Activated CD8-positive, alpha-beta memory T cell treated with anti-CD3 and anti-CD28 coated beads for 36 hours (primary cell): ENCODE measurements around the gene FIGLA. TPM values are rescaled to one million over a fixed set of nuclear protein-coding genes. Genes with fewer than 3 reads are reported as not detected.

Source experiments
- CTCF ChIA-PET: fragments of 350-600 bp; sonication (Branson Sonifier 250); formaldehyde crosslinking; loops from one replicate; lab custom pipeline; 2021; ENCODE audit warnings: antibody characterized with exemption; lab: Charles Lee
- POLR2A ChIA-PET: fragments of 350-600 bp; sonication (Branson Sonifier 250); formaldehyde crosslinking; loops from one replicate; lab custom pipeline; 2021; ENCODE audit warnings: antibody characterized with exemption; lab: Charles Lee
- total RNA-seq, 2 experiments: library from RNA; stranded (reverse); gene quantifications; one replicate each; pipeline ENCODE4 v1.2.3, GENCODE V29; 2021

The FIGLA gene
- total RNA-seq, 2 experiments from 2014 or later, result not detected

DNA sequence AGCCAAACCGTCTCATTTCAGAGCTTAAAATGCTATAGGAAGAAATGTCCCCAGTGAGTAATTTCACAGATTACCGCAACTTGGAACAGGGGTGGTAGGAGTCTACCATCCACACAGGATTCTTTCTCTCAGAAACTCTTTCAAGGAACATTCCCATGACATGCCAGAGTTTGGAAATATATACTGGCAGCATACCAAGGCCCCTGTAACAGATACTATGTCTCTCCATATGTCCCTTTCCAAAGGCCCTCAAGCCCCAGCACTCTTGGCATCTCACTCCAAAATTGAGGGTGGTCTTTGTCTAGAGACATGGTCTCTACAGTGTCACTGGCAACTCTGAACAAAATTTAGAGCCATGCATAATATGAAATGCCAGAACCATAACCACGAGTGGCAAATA lies 11.0 kb downstream of the FIGLA start:
- ChIA-PET POLR2A (no interaction called here), CTCF (no interaction called here)

DNA sequence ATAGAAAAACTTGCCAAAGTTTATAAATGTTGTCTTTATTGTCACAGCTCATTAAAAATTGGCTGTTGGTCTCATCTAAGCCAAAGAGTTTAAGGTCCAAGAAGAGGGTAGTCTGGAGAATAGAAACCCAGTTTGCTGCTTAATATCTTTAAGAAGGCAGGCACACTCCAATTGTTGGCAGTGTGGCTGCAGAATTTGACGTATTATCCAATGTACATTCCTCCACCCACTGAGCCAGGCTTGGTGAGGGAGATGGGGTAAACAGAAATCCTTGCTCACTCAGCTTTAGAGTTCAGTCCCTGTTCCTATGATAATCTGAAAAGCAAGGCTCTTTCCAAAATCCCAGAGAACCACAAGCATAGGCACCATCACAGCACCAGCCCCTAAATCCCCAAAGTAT lies 11.8 kb downstream of the FIGLA start:
- CTCF ChIA-PET, result interaction anchor here (1.7 kb wide), 1 partner anchor 11 kb away, joined by 5 read pairs; no protein-coding TSS in a partner anchor
- POLR2A ChIA-PET, result no interaction called here

DNA sequence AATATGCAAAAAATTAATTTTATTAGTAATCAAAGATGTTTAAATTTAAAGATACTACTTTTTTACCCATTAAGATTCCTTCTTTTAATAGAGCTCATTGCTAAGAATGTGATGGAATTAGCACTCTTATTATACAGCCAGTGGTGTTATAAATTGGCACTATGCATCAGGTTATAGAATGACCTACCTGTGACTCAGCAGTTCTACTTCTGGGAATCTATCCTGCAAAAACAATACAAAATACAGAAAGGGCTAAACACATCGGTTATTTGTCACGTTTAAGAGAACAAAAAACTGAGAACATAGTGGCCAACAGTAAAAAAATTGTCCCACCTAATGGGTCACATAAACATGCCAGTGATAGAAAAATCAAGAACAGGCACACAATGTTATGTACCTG lies 13.0 kb downstream of the FIGLA start:
- CTCF ChIA-PET, result interaction anchor here (1.7 kb wide), 1 partner anchor 12 kb away, joined by 5 read pairs; no protein-coding TSS in a partner anchor

DNA sequence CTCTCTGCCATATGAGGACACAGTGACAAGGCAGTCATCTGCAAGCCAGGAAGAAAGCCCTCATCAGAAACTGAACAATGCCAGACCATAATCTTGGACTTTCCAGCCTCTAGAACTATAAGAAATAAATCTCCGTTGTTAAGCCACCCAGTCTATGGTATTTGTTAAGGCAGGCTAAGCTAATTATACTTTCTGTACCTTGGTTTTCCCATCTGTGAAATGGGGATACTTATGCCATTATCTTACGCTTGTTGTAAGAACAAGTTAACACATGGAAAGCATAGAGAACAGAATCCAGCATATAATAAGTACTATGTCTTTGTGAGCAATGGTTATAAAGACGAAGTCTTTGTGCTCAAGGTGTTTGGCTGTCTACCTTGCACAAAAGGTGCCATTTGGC lies 14.2 kb downstream of the FIGLA start:
- CTCF ChIA-PET, result interaction anchor here (1.8 kb wide), 1 partner anchor 172 kb away, joined by 5 read pairs; no protein-coding TSS in a partner anchor
- POLR2A ChIA-PET, result no interaction called here

More for the DNA sequence above, 13.0 kb downstream of the FIGLA start:
- POLR2A ChIA-PET, result no interaction called here

DNA sequence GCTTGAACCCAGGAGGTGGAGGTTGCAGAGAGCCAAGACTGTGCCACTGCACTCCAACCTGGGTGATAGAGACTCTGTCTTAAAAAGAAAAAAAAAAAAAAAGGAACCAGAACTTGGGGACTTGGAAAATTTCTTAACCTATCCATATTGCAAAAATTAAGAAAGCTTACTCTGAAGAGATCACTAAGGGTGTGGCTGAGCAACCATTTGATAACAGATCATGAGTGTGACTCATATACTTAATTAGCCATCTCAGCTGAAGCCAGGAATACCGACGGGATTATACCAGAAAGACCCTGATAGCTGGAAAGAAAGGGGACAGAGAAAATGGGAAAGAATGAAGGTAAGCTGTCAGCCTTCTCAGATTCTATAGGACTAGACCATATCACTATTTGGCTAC lies 15.3 kb downstream of the FIGLA start:
- ChIA-PET CTCF (interaction anchor here (0.6 to 1.9 kb wide), 4 partner anchors 14 to 173 kb away, joined by 3 to 5 read pairs (median 4); no protein-coding TSS in a partner anchor), POLR2A (no interaction called here)

DNA sequence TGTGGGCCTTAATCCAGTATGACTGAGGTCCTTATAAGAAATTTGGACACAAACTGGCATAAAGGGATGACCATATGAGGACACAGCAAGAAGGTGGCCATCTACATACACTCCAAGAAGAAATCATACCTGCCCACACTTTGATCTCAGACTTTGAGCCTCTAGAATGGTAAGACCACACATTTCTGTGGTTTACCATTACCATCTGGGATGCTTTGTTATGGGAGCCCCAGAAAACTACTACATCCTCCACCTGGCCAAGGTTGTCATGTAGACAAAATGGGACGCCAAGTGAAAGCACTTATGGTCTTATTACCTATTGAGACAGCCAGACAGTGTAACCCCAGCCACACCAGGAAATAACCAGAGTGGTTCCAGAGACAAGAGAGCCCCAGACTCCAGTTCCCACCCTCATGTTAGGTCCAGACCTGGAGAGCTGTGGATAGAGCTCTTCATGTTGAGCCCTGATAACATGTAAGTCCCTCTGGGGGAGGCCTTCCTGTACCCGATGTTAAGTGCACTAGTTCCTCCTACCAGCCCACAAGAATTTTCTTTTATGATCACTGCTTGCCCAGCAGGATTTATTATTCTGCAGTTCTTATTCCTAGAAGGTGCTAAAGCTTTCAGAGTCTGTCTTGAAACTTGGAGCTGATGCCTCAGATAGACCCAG lies 17.8 kb downstream of the FIGLA start:
- POLR2A ChIA-PET, result no interaction called here
- CTCF ChIA-PET, result interaction anchor here (0.6 to 1.2 kb wide), 2 partner anchors 99 to 117 kb away, joined by 3 read pairs; no protein-coding TSS in a partner anchor

DNA sequence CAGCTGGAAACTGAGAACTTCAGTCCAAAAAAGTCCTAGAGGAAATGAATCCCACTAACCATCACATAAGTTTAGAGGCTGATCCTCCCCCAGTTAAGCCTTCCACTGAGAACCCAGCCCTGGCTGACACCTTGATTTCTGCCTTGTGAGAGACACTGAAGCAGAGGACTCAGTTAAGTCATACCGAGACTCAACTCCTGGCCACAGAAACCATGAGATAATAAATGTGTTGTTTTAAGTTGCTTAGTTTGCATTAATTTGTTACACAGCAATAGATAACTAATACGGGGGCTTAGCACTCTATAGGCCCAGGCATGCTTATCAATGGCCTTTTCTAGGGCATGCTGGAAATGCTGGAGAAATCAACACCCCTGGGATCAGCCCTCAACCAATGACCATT lies 19.0 kb downstream of the FIGLA start:
- POLR2A ChIA-PET, result no interaction called here
- CTCF ChIA-PET, result no interaction called here

DNA sequence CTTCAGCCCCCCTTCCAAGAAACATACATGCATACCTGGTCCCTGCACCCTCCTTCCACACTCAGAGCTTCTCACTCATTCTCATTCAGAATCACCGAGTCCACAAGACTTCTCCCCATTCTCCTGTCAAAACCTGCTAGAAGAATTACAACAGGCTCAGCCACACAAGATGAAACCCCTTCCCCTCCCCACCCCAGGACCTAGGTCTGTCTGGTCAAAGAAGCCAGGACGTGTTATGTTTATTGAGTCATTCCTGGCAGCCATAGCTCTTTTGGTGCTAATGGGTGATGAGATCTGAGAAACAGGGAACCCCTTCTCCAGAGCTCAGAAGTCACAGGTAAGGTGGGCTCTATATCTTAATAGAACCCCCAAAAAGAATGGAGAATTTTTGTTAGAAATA lies 21.0 kb downstream of the FIGLA start:
- ChIA-PET POLR2A (no interaction called here), CTCF (interaction anchor here (0.9 to 1.1 kb wide), 3 partner anchors 16 to 237 kb away, joined by 3 read pairs; no protein-coding TSS in a partner anchor)

DNA sequence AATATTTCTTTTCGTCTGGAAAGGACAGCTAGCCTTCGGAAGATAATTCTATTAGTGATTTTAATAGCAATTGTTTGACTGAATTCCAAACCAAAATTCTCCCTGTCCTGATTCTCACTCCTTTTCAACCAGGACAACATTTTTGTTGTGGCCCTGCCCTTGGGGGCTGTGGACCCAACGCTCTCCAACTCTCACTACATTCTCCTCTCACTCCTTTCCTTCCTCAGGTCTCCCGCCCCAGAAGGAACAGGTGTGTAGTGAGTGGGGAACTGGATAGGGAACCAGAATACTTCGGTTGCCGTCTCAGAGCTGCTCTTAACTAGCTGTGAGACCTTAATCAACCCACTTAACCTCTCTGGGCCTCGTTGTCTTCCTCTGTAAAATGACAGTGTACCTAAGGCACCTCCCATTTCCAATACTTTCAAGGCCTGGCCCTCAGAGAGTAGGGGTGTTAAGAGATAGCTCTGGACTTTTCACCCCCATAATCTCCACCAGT lies 21.8 kb downstream of the FIGLA start:
- CTCF ChIA-PET, result interaction anchor here (0.6 to 1.1 kb wide), 4 partner anchors 103 to 238 kb away, joined by 3 to 4 read pairs (median 4); no protein-coding TSS in a partner anchor
- POLR2A ChIA-PET, result interaction anchor here (1.1 kb wide), 1 partner anchor 475 kb away, joined by 3 read pairs; the partner anchor contains the start of gene SNRPG

DNA sequence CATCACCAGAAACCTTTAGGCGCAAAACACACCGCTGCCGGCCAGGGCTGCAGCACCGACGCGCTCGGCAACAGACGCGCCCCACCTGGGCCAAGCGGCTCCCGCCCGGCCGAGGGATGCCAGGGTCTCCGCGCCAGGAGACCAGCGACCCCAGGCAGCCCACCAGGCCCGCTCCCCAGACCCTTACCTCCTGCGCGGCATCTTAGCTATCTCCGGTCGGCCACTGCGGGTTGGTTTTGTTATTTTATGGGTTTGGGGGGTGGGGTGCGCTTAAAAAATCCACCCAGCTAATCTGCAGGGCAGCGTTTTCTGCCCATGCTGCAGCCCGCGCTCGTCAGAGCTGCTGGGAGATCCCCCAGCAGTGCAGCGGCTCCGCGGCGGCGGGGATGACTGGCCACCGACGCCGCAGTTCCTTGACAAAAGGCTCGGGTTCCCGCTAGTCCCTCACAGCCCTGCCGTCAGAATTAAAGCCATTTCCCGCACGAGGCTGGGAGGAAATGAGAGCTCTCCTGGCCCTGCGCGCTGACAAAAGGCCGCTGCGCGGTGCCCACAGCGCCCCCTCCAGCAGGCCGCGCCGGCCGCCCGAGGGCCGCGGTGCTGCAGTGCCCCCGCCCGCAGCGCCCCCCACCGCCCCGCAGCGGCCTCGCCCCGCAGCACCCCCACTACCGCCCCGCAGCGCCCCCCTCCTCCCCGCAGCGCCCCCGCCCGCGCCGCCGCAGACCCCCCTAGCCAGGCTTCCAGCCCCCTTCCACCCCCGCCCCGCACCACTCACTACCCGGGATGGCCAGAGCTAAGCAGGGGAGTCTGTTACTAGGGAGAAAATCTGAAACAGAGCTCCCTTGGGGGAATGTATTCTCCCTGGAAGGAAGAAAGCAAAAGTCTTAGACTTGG lies 22.5 kb downstream of the FIGLA start, which contains the start of gene ADD2:
ADD2 (minus strand) TSS at position 502 of the 891 bp plus-strand sequence. CDS start 61,792 bp downstream, outside the sequence.
- CTCF ChIA-PET, result interaction anchor here (1.0 to 1.1 kb wide), 3 partner anchors 16 to 180 kb away, joined by 4 to 6 read pairs (median 4); no protein-coding TSS in a partner anchor
- POLR2A ChIA-PET, result interaction anchor here (1.1 kb wide), 1 partner anchor 474 kb away, joined by 3 read pairs; the partner anchor contains the start of gene SNRPG

DNA sequence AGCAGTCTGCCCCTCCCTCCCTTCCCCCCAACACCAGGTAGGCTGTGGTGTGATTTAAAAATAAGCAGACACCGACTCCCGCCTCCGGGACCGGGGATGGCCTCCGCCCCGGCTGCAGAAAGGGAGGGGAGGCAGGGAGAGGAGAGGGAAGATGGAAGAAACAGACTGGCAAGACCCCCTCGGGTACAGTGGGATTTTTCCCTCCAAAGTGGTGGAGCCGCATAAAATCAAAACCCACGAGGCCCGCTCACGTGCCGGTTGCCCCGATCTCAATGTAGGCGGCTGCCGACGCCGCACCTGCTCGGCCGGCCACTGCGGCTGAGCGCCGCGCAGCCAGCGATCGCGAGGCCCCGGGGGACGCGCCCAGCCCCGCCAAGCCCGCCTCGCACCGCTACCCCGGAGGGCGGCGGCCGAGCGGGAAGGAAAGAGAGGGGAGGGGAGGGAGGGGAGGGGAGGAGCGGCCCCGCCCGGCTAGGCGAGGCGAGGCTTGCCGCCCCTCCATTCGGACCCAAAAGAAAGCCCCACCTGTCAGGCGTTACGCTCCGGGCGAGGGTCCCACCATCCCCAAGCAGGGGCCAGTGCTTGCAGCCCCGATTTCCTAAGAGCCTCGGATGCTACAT lies 23.3 kb downstream of the FIGLA start:
- ChIA-PET CTCF (interaction anchor here (1.0 to 1.1 kb wide), 3 partner anchors 17 to 126 kb away, joined by 3 to 6 read pairs (median 4); no protein-coding TSS in a partner anchor), POLR2A (interaction anchor here (1.1 kb wide), 1 partner anchor 474 kb away, joined by 3 read pairs; the partner anchor contains the start of gene SNRPG)

DNA sequence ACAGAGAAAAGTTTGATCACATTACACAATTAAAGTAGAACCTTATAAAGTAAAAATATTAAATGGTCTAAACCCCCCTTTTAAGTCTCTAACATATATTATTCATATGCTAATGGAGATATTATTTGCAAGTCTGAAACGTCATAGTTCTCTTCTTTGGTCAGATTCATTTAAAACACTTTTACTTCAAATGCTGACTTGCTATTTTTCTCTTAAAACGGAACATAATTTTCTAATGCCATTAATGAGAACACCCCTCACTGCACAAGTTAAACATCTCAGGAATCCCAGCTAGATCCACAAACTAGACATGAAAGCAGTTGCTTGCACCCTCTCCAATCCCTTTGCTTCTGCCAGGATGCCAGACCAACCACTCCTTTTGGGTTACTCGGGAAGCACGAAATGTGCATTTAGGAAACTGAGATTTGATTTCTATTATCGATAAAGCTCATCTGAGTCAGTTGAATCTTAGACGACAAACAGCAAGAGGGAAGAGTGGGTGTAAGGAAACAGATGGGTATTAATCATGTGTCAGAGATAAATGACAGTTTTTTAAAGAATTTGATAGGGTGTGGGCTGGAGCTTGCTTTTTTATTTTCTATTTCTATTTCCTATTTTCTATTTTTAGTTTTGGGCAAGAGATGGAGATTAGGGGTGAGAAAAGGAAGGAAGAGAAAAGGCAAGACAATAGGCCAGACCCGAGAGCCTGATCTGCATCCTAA lies 23.9 kb downstream of the FIGLA start:
- ChIA-PET POLR2A (no interaction called here), CTCF (interaction anchor here (1.1 kb wide), 1 partner anchor 127 kb away, joined by 3 read pairs; no protein-coding TSS in a partner anchor)

DNA sequence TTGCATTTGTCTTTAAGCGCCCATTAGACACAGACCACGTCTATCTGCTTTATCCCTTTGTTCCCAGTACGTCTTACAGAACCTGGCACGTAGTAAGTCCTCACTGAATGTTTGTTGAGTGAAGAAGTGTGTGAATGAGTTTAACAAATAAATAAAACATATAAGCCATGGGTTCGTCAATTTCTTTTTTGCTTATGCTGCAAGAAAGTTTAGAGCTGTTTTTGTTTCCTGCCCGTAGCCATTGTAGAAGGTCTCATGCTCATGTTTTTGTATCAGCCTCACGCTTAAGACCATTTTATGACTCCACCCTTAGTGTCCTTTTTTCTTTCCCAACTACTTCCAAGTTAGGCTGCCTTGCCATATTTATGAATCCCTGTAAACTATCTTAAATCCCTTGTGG lies 24.9 kb downstream of the FIGLA start:
- POLR2A ChIA-PET, result no interaction called here
- CTCF ChIA-PET, result no interaction called here

DNA sequence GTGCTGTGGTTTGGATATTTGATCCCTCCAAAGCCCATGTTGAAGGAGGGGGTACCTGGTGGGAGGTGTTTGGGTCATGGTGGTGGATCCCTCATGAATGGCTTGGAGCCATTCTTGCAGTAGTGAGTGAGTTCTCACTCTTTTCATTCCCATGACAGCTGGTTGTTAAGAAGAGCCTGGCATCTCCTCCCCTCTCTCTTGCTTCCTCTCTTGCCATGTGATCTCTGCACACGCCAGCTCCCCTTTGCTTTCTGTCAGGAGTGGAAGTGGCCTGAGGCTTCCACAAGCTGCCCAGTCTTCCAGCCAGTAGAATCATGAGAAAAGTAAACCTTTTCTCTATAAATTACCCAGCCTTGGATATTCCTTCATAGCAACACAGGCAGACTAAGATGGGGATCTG lies 31.0 kb downstream of the FIGLA start:
- POLR2A ChIA-PET, result no interaction called here
- CTCF ChIA-PET, result no interaction called here

DNA sequence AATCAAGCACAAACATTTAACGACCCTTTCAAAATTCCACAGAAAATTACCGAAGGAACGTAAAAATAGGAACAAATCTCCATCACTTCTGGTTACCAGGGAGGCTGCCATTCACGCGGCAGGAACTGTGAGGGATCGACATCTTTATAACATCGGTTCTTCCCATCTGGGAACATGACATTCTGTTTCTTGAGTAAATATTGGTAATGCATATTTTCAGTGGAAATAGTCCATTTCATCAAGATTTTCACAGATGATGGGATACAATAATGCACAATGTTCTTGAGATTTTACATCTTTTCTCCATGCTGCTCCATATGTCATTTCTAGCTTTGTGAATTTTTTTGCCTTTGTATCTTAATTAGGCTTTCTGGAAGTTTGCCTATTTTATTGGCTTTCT lies 32.5 kb downstream of the FIGLA start:
- ChIA-PET CTCF (interaction anchor here (0.6 kb wide), 1 partner anchor 423 kb away, joined by 4 read pairs; no protein-coding TSS in a partner anchor), POLR2A (no interaction called here)

DNA sequence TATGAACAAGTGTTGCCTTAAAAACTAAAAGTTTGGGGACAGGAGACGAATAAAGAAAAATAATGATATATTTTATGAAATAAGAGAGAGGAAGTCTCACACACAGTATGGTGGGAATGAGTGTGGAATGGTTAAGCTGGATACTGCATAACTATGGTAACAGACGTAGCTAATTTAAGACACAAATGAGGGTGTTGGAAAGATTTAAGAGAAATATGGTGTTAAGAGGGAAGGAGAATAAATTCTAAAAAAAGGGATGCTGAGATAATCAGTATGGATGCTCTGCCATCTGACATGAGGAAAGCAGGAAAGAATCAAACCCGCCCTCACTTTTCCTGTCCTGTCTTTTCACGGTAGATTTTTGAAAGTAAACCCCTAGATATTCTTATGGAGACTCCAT lies 33.1 kb downstream of the FIGLA start:
- ChIA-PET POLR2A (no interaction called here), CTCF (no interaction called here)

DNA sequence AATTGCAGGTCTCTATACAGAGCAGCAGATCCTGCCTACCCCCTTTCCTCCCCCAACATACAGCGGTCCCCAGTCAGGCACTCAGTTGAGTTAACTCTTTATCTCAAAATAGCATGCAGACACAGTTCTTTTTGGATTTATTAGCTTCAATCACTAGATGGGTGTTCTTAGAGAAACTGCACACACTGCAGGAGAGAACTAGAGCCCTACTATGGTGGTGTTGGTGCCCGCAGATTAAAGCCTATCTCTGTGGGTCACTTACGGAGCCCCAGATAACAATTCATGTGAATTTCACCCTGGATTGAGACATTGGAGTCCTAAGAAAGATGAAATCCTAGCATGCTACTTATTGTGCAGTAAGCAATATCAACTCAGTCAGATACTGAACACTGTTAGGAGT lies 34.3 kb downstream of the FIGLA start:
- POLR2A ChIA-PET, result no interaction called here
- CTCF ChIA-PET, result no interaction called here

DNA sequence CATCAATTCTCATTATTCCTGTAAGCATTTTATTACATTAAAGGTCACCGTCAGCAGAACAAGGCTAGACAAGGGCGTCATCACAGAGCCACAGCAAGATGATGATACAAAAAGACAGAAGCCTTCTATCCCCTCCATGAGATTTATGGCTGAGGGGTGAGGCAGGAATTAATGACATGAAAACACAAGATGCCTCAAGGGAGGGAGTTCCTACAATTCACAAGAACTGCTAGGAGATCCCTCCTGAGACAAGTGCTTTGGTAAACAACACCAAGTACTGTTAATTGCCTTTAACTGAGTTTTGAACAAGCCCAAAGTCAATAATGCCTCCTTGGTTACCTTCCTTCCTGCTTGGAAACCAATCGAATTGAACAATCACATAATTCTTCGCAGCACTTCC lies 36.5 kb downstream of the FIGLA start:
- POLR2A ChIA-PET, result no interaction called here

More for the DNA sequence above, 36.5 kb downstream of the FIGLA start:
- CTCF ChIA-PET, result no interaction called here
